ENCODE results near the gene ADSL. TPM values are rescaled to one million over a fixed set of nuclear protein-coding genes. Genes with fewer than 3 reads are reported as not detected.

The ADSL gene
- polyA plus RNA-seq, 1 of the 3 experiments (the other 2 are of a cell fraction) = 79.7 TPM

GRCh38 chr22:40414838-40415505 is 68.7 kb downstream of the ADSL start:
- Histone ChIP-seq H3K4me2 (no peak overlapping the region), H3K9ac (no peak overlapping the region), H3F3A (replicated peaks; ENCODE audit: insufficient read depth) (no peaks in the 10 kb centered on the region), H3K36me3 (replicated peaks in 1 of 2; ENCODE audit: control insufficient read depth in 1 of 2, insufficient read depth in 2 of 2, low read length in 1 of 2) (peaks cover 0 to 33% of the 10 kb centered on the region in 2 experiments), H2AFZ (ENCODE audit: low read depth) (no peak overlapping the region), H3K9me2 (no peaks in the 10 kb centered on the region), H3K4me3 (ENCODE audit: low read depth in 2 of 2, low read length in 1 of 2) (no peak overlapping the region), H3K79me2 (ENCODE audit: insufficient read depth) (no peaks in the 10 kb centered on the region), H4K20me1 (ENCODE audit: insufficient read depth) (no peaks in the 10 kb centered on the region), H3K27ac (ENCODE audit: low read depth in 2 of 2, low read length in 1 of 2) (no peak overlapping the region; a peak in 1 of 4 replicates), H3K27me3 (ENCODE audit: insufficient read depth) (no peaks in the 10 kb centered on the region), H3K9me3 (no peaks in the 10 kb centered on the region), H3K4me1 (ENCODE audit: control insufficient read depth in 1 of 2, insufficient read depth in 2 of 2, low read depth in 1 of 2, low read length in 1 of 2) (peaks cover 0 to 18% of the 10 kb centered on the region in 2 experiments; a peak in 1 of 4 replicates)
- POLR2A ChIA-PET = no interaction called here
- peak; percentile 49 for DNase-seq
- CTCF ChIA-PET = interaction anchor here (1.1 kb wide), 1 partner anchor 229 kb away, joined by 3 read pairs; no protein-coding TSS in a partner anchor
- TF ChIP-seq POLR2AphosphoS5 (IDR thresholded peaks at IDR 0.05; ENCODE audit: low read depth, low read length) (no peak), GABPA (IDR thresholded peaks at IDR 0.05; ENCODE audit: low read depth) (no peak), MAX (IDR thresholded peaks at IDR 0.05; ENCODE audit: low read depth) (no peak), EZH2phosphoT487 (IDR thresholded peaks at IDR 0.05; ENCODE audit: borderline replicate concordance, low read depth) (no peak), EP300 (IDR thresholded peaks at IDR 0.05; ENCODE audit: borderline replicate concordance in 1 of 2, low read depth in 1 of 2, low read length in 1 of 2) (no peak), CTCF (IDR thresholded peaks at IDR 0.05) (no peak), GATA2 (CRISPR knock-in tag; IDR thresholded peaks at IDR 0.05) (no peak), RAD21 (IDR thresholded peaks at IDR 0.05; ENCODE audit: low read length) (no peak), YY1 (IDR thresholded peaks at IDR 0.05; ENCODE audit: low read depth) (no peak), TAF1 (IDR thresholded peaks at IDR 0.05; ENCODE audit: borderline replicate concordance, low read depth, low read length) (no peak)
- TF ChIP-seq, protein P1, sequence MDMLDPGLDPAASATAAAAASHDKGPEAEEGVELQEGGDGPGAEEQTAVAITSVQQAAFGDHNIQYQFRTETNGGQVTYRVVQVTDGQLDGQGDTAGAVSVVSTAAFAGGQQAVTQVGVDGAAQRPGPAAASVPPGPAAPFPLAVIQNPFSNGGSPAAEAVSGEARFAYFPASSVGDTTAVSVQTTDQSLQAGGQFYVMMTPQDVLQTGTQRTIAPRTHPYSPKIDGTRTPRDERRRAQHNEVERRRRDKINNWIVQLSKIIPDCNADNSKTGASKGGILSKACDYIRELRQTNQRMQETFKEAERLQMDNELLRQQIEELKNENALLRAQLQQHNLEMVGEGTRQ (IDR thresholded peaks at IDR 0.05; ENCODE audit: borderline replicate concordance, low read depth, low read length) = no peak
- TF ChIP-seq, protein P2, sequence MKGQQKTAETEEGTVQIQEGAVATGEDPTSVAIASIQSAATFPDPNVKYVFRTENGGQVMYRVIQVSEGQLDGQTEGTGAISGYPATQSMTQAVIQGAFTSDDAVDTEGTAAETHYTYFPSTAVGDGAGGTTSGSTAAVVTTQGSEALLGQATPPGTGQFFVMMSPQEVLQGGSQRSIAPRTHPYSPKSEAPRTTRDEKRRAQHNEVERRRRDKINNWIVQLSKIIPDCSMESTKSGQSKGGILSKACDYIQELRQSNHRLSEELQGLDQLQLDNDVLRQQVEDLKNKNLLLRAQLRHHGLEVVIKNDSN (IDR thresholded peaks at IDR 0.05; ENCODE audit: borderline replicate concordance, low read depth) = no peak
- WGBS (ENCODE audit: low lambda C conversion rate) = 90% methylated on average over 6 of the region's 10 CpGs

All from SK-N-SH (cell line).